NCI-H2107 treated with DMSO at 0.1 percent for 48 hours (cell line): ENCODE measurements around the gene THBS4.
A peak's percentile ranks its signal among the peaks of the same experiment; 100 is the strongest.

Experiments used
- DNase-seq: peaks from one replicate; lab custom pipeline; 2025; ENCODE audit not compliant: unreplicated experiment; lab: John Stamatoyannopoulos, UW

The THBS4 gene

GRCh38 chr5:80034962-80035821, at the start of gene THBS4:
TSS of gene THBS4 (plus strand) at chr5:80035348. CDS start at chr5:80035538, 190 bp downstream.
- no peak for DNase-seq

- no peak for DNase-seq
Measured at GRCh38 chr5:79986260-79986659, 48.9 kb upstream of the THBS4 start.

DNA sequence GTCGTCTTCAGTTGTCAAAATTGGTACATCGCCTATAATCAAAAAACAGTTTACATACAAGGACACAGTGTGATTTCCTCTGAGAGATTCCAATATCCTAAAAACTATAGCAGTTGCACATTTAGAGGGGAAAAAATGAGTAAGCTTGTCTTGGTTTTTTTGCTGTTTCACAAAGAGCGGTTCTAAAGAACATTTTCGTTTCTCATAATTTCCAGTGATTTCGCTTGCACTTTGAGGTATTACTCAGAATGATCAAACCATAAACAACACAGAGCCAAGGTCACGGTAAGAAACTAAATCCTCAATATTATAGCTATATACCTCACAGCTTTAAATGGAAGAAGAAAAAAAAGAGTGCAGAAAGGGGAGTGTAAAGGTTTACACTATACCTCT, 44.9 kb upstream of the THBS4 start:
- DNase-seq: no peak

DNA sequence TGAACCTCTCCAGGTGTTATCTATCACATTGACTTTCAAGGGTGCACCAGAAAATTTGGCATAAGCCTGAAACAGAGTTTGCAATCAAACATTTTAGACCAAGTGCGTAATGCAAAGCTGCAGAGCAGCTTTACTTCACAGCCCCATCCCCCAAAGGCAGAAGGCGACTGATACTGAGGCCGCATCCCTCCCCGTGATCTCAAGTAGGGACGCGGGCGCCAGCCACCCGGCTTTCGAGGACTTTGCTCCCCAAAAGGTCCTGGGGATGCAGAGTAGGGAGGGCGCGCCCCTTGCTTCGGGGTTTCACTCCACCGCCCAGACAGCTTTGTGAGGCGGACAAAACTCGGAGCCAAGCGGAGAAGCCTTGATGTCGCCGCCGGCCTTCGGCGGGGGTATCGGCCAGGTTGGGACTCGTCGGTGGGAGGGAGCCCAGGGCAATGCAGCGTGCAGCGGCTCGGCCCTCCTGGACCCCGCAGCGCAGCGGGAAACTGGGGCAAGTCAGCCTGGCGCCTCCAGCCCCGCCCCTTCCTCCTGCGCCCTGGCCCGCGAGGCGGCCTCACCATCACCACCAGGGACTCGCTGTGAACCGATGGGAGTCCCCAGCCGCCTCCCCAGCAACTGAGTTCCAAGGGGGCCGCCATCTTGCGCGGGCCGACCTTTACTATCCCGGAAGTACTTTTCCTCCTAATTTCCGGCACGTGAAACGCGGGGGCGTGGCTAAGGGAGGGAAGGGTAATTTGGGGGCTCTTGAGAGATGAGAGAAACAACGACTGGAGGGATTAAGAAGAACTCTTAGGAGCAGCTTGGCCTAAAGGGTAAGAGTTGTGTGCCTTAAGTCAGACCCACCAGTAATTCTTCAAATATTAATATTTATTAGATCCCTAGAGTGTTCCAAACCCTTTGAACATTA, 44.3 kb upstream of the THBS4 start, which contains the start of gene MTX3:
MTX3 (minus strand) TSS at position 665 of the 910 bp plus-strand sequence; CDS start at position 641, 24 bp downstream.
- DNase-seq: peak; percentile 46

DNA sequence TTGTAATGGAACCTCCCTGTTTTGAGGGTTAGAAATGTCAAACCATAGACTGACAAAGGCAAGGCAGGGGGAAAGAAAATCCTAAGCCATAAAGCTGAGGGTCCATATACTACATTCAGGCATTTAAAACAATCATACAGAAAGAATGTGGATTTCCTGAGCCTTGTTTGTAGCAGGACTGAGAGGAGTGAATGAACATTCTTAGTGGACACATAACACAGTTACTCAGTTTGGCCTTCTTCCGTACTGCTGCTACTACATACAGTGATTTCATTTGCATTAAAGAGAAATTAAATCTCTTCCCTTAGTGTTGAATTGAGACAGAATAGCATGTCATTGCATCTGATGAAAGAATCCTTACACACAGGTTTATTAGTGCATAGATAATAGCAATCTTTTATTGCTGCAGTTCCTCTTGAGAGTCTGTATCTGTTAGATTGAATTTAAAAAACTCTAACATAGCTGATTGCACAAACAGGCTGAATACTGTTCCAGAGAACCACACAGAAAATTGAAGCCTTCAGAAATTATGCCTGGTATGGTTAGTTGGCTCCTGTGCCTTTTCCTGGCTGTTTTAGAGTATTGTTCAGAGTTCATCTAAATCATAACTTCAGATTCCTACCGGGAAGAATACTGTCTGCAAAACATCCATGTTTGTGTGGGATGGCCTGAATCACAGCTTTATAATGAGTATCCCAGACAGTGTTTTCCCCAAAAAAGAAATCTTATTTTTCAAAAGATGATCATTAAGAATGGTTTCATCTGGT, 42.1 kb upstream of the THBS4 start:
- DNase-seq: no peak

GRCh38 chr5:79999722-80000121, 35.4 kb upstream of the THBS4 start:
- no peak for DNase-seq

- DNase-seq: no peak
Measured at GRCh38 chr5:80002677-80003076, 32.5 kb upstream of the THBS4 start.

GRCh38 chr5:80008995-80009765, 26.0 kb upstream of the THBS4 start:
- DNase-seq: no peak

DNA sequence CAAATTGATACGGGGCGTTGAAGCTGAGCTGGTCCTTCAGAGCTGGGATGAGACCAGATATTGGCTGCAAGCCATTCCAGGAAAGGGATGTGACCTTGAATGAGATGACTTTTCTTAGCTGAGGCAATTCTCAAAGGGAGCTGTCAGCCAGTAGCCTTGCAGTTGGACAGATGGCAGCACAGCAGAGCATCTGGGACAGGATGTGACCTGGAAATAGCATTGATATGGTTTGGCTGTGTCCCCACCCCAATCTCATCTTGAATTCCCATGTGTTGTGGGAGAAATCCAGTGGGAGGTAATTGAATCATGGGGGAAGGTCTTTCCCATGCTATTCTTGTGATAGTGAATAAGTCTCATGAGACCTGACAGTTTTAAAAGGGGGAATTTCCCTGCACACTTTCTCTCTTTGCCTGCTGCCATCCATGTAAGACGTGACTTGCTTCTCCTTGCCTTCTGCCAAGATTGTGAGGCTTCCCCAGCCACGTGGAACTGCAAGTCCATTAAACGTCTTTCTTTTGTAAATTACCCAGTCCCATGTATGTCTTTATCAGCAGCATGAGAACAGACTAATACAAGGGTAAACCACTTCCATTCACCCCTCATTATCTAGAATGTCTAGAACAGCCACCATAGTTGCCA, 24.3 kb upstream of the THBS4 start:
- no peak for DNase-seq

DNA sequence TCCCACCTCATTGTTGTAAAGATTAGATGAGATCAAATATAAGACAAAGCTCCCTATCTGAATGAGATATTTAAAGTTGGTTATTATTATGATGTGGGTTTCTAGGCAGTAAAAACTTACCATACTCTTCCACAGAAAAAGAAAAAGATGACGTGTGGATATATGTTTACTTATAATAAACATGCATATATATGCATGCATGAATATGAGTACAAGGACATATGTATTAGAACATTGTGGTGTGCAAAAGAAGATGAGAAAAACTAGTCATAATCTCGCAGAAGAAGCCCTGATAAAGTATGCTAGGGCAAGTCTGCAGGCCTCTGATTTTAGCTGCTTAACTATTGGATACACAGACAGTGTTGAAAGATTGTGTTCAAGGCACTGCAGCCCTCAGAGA, 10.1 kb upstream of the THBS4 start:
- no peak for DNase-seq

- no peak for DNase-seq
Measured at GRCh38 chr5:80026841-80027240, 8.3 kb upstream of the THBS4 start.

GRCh38 chr5:80031109-80031508, 4.0 kb upstream of the THBS4 start:
- no peak for DNase-seq

DNA sequence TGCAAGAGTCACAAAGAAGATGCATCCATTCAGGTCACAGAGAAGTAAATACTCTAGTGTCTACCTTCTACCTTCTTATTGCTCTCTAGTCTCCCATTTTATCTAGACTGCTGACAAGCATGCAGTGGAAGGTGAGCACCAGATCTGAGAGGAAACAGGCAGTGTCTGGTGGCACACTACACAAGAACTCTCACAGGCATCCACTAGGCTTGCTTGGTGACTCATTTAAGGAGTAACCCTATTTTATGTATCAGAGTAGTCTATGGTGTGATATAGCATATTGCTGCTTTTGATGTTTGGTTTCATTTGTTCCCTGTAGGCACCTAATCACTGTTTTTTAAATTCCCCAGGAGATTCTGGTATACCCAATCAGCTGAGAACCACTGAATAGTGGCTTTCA, 1.6 kb upstream of the THBS4 start:
- DNase-seq: no peak

GRCh38 chr5:80034559-80034958, 589 bp upstream of the THBS4 start:
- DNase-seq: no peak

- no peak for DNase-seq
Measured at GRCh38 chr5:80035839-80036238, 691 bp downstream of the THBS4 start.

- DNase-seq: no peak
Measured at GRCh38 chr5:80036615-80037014, 1.5 kb downstream of the THBS4 start.

GRCh38 chr5:80037366-80037765, 2.2 kb downstream of the THBS4 start:
- DNase-seq: no peak

- no peak for DNase-seq
Measured at GRCh38 chr5:80039650-80040049, 4.5 kb downstream of the THBS4 start.

DNA sequence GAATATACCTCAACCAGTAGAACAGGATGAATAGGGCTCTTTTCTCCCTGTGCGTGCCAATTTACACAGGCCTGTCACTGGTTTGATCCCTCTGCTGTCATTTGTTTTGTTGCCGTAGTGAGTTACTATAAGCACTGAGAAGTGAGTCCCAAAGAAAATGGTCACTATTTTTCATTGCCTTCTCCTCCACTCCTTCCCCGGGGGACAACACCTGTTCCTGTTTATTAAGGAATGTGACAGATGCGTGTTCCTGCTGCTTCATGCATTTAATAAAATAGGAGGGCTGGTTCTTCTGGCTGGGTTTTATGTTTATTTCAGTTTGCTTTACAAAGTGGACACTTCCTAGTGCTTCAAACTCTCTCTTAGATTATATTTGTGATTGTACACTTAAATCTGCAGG, 6.4 kb downstream of the THBS4 start:
- no peak for DNase-seq

DNA sequence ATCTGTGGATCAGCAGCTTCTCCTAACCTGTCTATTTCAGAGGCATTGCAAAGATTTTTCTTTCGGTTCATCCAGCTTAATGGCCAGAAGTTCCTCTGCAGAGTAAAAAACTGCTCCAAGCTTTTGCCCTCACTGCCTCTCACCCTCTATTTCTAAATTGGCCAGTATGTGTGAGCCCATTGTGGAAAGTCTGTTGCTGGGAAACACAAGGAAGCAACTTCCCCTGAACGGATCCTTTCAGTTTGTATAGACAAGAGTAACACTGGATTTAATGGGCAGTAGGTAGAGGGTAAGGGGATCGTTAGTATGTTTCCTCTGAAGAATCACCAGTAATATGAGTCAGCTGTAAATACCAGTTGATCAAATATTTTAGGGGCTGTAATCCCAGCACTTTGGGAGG, 7.2 kb downstream of the THBS4 start:
- DNase-seq: no peak
